IMR-90 (cell line): ENCODE results near the gene HSD17B4. TPM values are rescaled to one million over a fixed set of nuclear protein-coding genes. Genes with fewer than 3 reads are reported as not detected.
"Not testable (repeated sequence)": the region's sequence is repeated elsewhere in the genome, so short reads cannot be mapped to it uniquely, and the experiment has no call there.

ENCODE experiments used
- ATAC-seq: fragments of 200-7000 bp; cut with Tn5 transposase; 2 replicates; pipeline ENCODE4 v1.9.1; 2020; ENCODE audit warnings: low read depth, mild to moderate bottlenecking, moderate library complexity
- BruUV-seq: library from RNA; stranded (reverse); fragments of 400-500 nt; replicated peaks from 2 replicates; lab custom pipeline; 2021; lab: Mats Ljungman, UMichigan
- CTCF ChIA-PET: fragments of 300-600 bp; formaldehyde crosslinking; extraction: SDS; loops from one replicate; lab custom pipeline; 2021; ENCODE audit warnings: antibody characterized with exemption; lab: Yijun Ruan, JAX
- POLR2A ChIA-PET: fragments of 300-600 bp; sonication (Branson Sonifier 250); formaldehyde crosslinking; loops from one replicate; lab custom pipeline; 2022; ENCODE audit warnings: antibody characterized with exemption; ENCODE audit not compliant: unreplicated experiment; lab: Charles Lee
- DNase-seq: peaks from one replicate; pipeline ENCODE4 v3.0.0; 2013
- H2AFZ ChIP-seq: replicated peaks from 2 replicates; pipeline ENCODE3; 2013; ENCODE audit warnings: low read length, mild to moderate bottlenecking; ENCODE audit not compliant: poor library complexity
- H2AK5ac ChIP-seq: 2 replicates; pipeline ENCODE4 v1.6.1; 2013; ENCODE audit warnings: low read depth, low read length, inconsistent platforms
- H2AK9ac ChIP-seq: replicated peaks from 2 replicates; pipeline ENCODE3; 2013; ENCODE audit warnings: mild to moderate bottlenecking, low read depth, low read length, moderate library complexity; ENCODE audit not compliant: poor library complexity
- H2BK120ac ChIP-seq: 2 replicates; pipeline ENCODE4 v1.6.1; 2013; ENCODE audit warnings: low read depth, low read length, inconsistent platforms
- H2BK15ac ChIP-seq: 3 replicates; pipeline ENCODE4 v1.6.1; 2013; ENCODE audit warnings: low read depth, low read length, inconsistent platforms
- H2BK20ac ChIP-seq: 2 replicates; pipeline ENCODE4 v1.6.1; 2013; ENCODE audit warnings: low read depth, mild to moderate bottlenecking, inconsistent platforms, low read length, moderate library complexity
- H2BK5ac ChIP-seq: 2 replicates; pipeline ENCODE4 v1.6.1; 2013; ENCODE audit warnings: mild to moderate bottlenecking, low read depth, low read length, inconsistent platforms; ENCODE audit not compliant: poor library complexity, severe bottlenecking
- H3K14ac ChIP-seq: replicated peaks from 2 replicates; pipeline ENCODE4 v1.6.1; 2013; ENCODE audit warnings: low read depth, low read length, inconsistent platforms
- H3K18ac ChIP-seq: 2 replicates; pipeline ENCODE4 v1.6.1; 2013; ENCODE audit warnings: low read depth, low read length, control low read depth
- H3K23ac ChIP-seq: 2 replicates; pipeline ENCODE4 v1.6.1; 2013; ENCODE audit warnings: low read depth, low read length, inconsistent platforms
- H3K27ac ChIP-seq: 2 replicates; pipeline ENCODE4 v1.5.1; 2013; ENCODE audit warnings: mild to moderate bottlenecking, control low read depth, low read length; ENCODE audit not compliant: insufficient read depth
- H3K27me3 ChIP-seq: 2 replicates; pipeline ENCODE4 v1.6.1; 2013; ENCODE audit warnings: low read length; ENCODE audit not compliant: control insufficient read depth, insufficient read depth
- H3K36me3 ChIP-seq: 2 replicates; pipeline ENCODE4 v1.6.1; 2013; ENCODE audit warnings: low read length, mixed read lengths; ENCODE audit not compliant: control insufficient read depth, insufficient read depth
- H3K4ac ChIP-seq: 2 replicates; pipeline ENCODE4 v1.6.1; 2013; ENCODE audit warnings: low read depth, low read length, inconsistent platforms
- H3K4me1 ChIP-seq: 2 replicates; pipeline ENCODE4 v1.6.1; 2013; ENCODE audit warnings: low read length, mixed read lengths; ENCODE audit not compliant: control insufficient read depth, insufficient read depth
- H3K4me2 ChIP-seq: 2 replicates; pipeline ENCODE4 v1.6.1; 2013; ENCODE audit warnings: low read depth, mild to moderate bottlenecking, control low read depth, low read length, moderate library complexity
- H3K4me3 ChIP-seq: 2 replicates; pipeline ENCODE4 v1.5.1; 2013; ENCODE audit warnings: low read depth, mild to moderate bottlenecking, control low read depth, low read length, moderate library complexity; ENCODE audit not compliant: insufficient read depth
- H3K56ac ChIP-seq: 2 replicates; pipeline ENCODE4 v1.6.1; 2013; ENCODE audit warnings: low read length, inconsistent platforms; ENCODE audit not compliant: insufficient read depth; ENCODE audit errors: extremely low read depth
- H3K79me1 ChIP-seq, 2 experiments: 2 replicates each; pipeline ENCODE4 v1.6.1; 2013; ENCODE audit warnings: low read length in 2 of 2, inconsistent platforms in 1 of 2, low read depth in 1 of 2
- H3K9ac ChIP-seq: 2 replicates; pipeline ENCODE4 v1.6.1; 2013; ENCODE audit warnings: low read depth, low read length, control low read depth
- H3K9me1 ChIP-seq: 2 replicates; pipeline ENCODE4 v1.6.1; 2013; ENCODE audit warnings: low read length, inconsistent platforms; ENCODE audit not compliant: insufficient read depth
- H3K9me3 ChIP-seq: 2 replicates; pipeline ENCODE4 v1.6.1; 2013; ENCODE audit warnings: low read length; ENCODE audit not compliant: control insufficient read depth, insufficient read depth
- H4K20me1 ChIP-seq: 2 replicates; pipeline ENCODE4 v1.6.1; 2013; ENCODE audit warnings: low read length, inconsistent platforms; ENCODE audit not compliant: insufficient read depth
- H4K5ac ChIP-seq: 2 replicates; pipeline ENCODE4 v1.6.1; 2013; ENCODE audit warnings: mild to moderate bottlenecking, low read depth, low read length, control low read depth
- H4K8ac ChIP-seq, 2 experiments: 2 replicates each; pipeline ENCODE4 v1.6.1; 2013; ENCODE audit warnings: low read depth in 2 of 2, low read length in 2 of 2, control low read depth in 1 of 2, inconsistent platforms in 1 of 2
- H4K91ac ChIP-seq: 2 replicates; pipeline ENCODE4 v1.6.1; 2013; ENCODE audit warnings: low read depth, low read length, inconsistent platforms; ENCODE audit not compliant: insufficient read depth
- WGBS, 2 experiments: methylation state at CpG; one replicate each; pipeline versions ENCODE4 v1.1.5 to v1.1.7; 2013; ENCODE audit warnings: missing lambda C conversion rate in 2 of 2; ENCODE audit not compliant: insufficient read length in 1 of 2; ENCODE audit errors: extremely low coverage in 2 of 2; 5-methylcytosine and 5-hydroxymethylcytosine counted together
- dilution Hi-C: fragments of 300-500 bp; cut with HindIII; formaldehyde crosslinking; loops from one replicate; pipeline ENCODE4 v1.14.3; 2018; ENCODE audit warnings: low sequenced_read_pairs; ENCODE audit not compliant: unreplicated experiment
- in situ Hi-C: fragments of 300-500 bp; cut with MboI; formaldehyde crosslinking; loops from 3 replicates; pipeline ENCODE4 v1.14.3; 2019; ENCODE audit warnings: low sequenced_read_pairs, inconsistent platforms, mixed read lengths
- intact Hi-C: fragments of 100-400 bp; cut with micrococcal nuclease; formaldehyde crosslinking; loops from 2 replicates; pipeline ENCODE4 v1.10.0; 2022
- polyA plus RNA-seq, 3 experiments: library from polyadenylated mRNA; depleted of rRNA; stranded (reverse); fragments of >200 nt; gene quantifications; 2 replicates each; pipeline ENCODE4 v1.2.3, GENCODE V29; 2012; ENCODE audit warnings: low replicate concordance in 1 of 3
- total RNA-seq: library from RNA; depleted of rRNA; stranded (reverse); fragments of >200 nt; gene quantifications from 2 replicates; pipeline ENCODE4 v1.2.3, GENCODE V29; 2012

The HSD17B4 gene
- total and polyA plus RNA-seq, 2 of the 4 experiments (the other 2 are of a cell fraction): 95.1 to 154 TPM

DNA sequence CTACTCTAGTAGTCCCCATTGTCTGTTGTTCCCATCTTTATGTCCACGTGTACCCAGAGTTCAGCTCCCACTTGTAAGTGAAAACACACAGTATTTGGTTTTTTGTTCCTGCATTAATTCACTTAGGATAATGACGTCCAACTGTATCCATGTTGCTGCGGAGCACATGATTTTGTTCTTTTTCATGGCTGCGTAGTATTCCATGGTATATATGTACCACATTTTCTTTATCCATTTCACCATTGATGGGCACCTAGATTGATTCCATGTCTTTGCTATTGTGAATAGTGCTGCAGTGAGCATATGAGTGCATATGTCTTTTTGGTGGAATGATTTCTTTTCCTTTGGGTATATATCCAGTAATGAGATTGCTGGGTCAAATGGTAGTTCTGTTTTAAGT, 51.6 kb downstream of the HSD17B4 start:
- H3K27me3 ChIP-seq, H2AFZ ChIP-seq, H4K5ac ChIP-seq, dilution Hi-C loops, H3K9me3 ChIP-seq, H4K91ac ChIP-seq, H4K8ac ChIP-seq, H3K23ac ChIP-seq, H2BK15ac ChIP-seq, H3K4me3 ChIP-seq, H3K4me2 ChIP-seq, POLR2A ChIA-PET, BruUV-seq, H2BK120ac ChIP-seq, ATAC-seq, H2AK5ac ChIP-seq, H3K9me1 ChIP-seq, H3K56ac ChIP-seq, H3K18ac ChIP-seq, H3K79me1 ChIP-seq, H3K4ac ChIP-seq, intact Hi-C loops, H3K14ac ChIP-seq, in situ Hi-C loops, H3K27ac ChIP-seq, DNase-seq, H3K4me1 ChIP-seq, CTCF ChIA-PET, H2BK5ac ChIP-seq, H3K9ac ChIP-seq, H4K20me1 ChIP-seq, H2BK20ac ChIP-seq, H3K36me3 ChIP-seq, H2AK9ac ChIP-seq: not testable (repeated sequence)
- whole genome bisulfite sequencing, 2 experiments: no CpG with 5 or more reads among the region's 4 CpGs
